ENCODE data around the gene AXDND1.

The AXDND1 gene

GRCh38 chr1:179365342-179366092, at the start of gene AXDND1:
Gene AXDND1, plus strand, starts transcription at chr1:179365971. Its CDS starts 539 bp downstream, at chr1:179366510.
- H3K27ac ChIP-seq (ENCODE audit: low read depth, low read length) = peak within 1 kb of the TSS; percentile 98
- peak within 1 kb of the TSS; percentile 87 to 96 (median 91) for H3K9ac ChIP-seq (ENCODE audit: low read length in 5 of 5)
- no peaks in the 10 kb centered on the region for H3K9me3 ChIP-seq (ENCODE audit: control insufficient read depth in 5 of 5, low read length in 5 of 5)
- H3K4me3 ChIP-seq (ENCODE audit: low read depth in 1 of 5, low read length in 5 of 5) = peak within 1 kb of the TSS; percentile 72 to 95 (median 80)
- no peaks in the 10 kb centered on the region for H3K27me3 ChIP-seq (ENCODE audit: control insufficient read depth in 5 of 5, insufficient read depth in 4 of 5, low read length in 5 of 5)
- H3K4me1 ChIP-seq (ENCODE audit: control insufficient read depth in 5 of 5, insufficient read depth in 5 of 5, low read length in 5 of 5) = peaks cover 0 to 11% (median 6%) of the 10 kb centered on the region in 5 donors
- no peaks in the 10 kb centered on the region for H3K36me3 ChIP-seq (ENCODE audit: control insufficient read depth in 5 of 5, insufficient read depth in 5 of 5, low read length in 5 of 5)

GRCh38 chr1:179318491-179318890, 47.3 kb upstream of the AXDND1 start:
- no peak overlapping the region for H3K9ac ChIP-seq (ENCODE audit: low read length in 5 of 5)
- H3K4me3 ChIP-seq (ENCODE audit: low read depth in 1 of 5, low read length in 5 of 5) = no peak overlapping the region
- H3K27me3 ChIP-seq (ENCODE audit: control insufficient read depth in 5 of 5, insufficient read depth in 4 of 5, low read length in 5 of 5) = no peaks in the 10 kb centered on the region
- peaks cover 0 to 2% (median under 1%) of the 10 kb centered on the region in 5 donors for H3K36me3 ChIP-seq (ENCODE audit: control insufficient read depth in 5 of 5, insufficient read depth in 5 of 5, low read length in 5 of 5)
- H3K9me3 ChIP-seq (ENCODE audit: control insufficient read depth in 5 of 5, low read length in 5 of 5) = no peaks in the 10 kb centered on the region
- no peak overlapping the region for H3K27ac ChIP-seq (ENCODE audit: low read depth, low read length)
- no peaks in the 10 kb centered on the region for H3K4me1 ChIP-seq (ENCODE audit: control insufficient read depth in 5 of 5, insufficient read depth in 5 of 5, low read length in 5 of 5)

GRCh38 chr1:179321533-179322216, 44.1 kb upstream of the AXDND1 start:
- H3K9ac ChIP-seq (ENCODE audit: low read length in 5 of 5) = no peak overlapping the region
- no peaks in the 10 kb centered on the region for H3K9me3 ChIP-seq (ENCODE audit: control insufficient read depth in 5 of 5, low read length in 5 of 5)
- H3K27me3 ChIP-seq (ENCODE audit: control insufficient read depth in 5 of 5, insufficient read depth in 4 of 5, low read length in 5 of 5) = no peaks in the 10 kb centered on the region
- H3K36me3 ChIP-seq (ENCODE audit: control insufficient read depth in 5 of 5, insufficient read depth in 5 of 5, low read length in 5 of 5) = peaks cover 0 to 4% (median 2%) of the 10 kb centered on the region in 5 donors
- H3K4me3 ChIP-seq (ENCODE audit: low read depth in 1 of 5, low read length in 5 of 5) = no peak overlapping the region
- no peak overlapping the region for H3K27ac ChIP-seq (ENCODE audit: low read depth, low read length)
- no peaks in the 10 kb centered on the region for H3K4me1 ChIP-seq (ENCODE audit: control insufficient read depth in 5 of 5, insufficient read depth in 5 of 5, low read length in 5 of 5)

GRCh38 chr1:179322557-179322956, 43.2 kb upstream of the AXDND1 start:
- Histone ChIP-seq H3K36me3 (ENCODE audit: control insufficient read depth in 5 of 5, insufficient read depth in 5 of 5, low read length in 5 of 5) (peaks cover 0 to 5% (median 2%) of the 10 kb centered on the region in 5 donors), H3K4me1 (ENCODE audit: control insufficient read depth in 5 of 5, insufficient read depth in 5 of 5, low read length in 5 of 5) (peaks cover 0 to 1% (median 0%) of the 10 kb centered on the region in 5 donors), H3K9me3 (ENCODE audit: control insufficient read depth in 5 of 5, low read length in 5 of 5) (no peaks in the 10 kb centered on the region), H3K9ac (ENCODE audit: low read length in 5 of 5) (no peak overlapping the region), H3K27ac (ENCODE audit: low read depth, low read length) (no peak overlapping the region), H3K4me3 (ENCODE audit: low read depth in 1 of 5, low read length in 5 of 5) (no peak overlapping the region), H3K27me3 (ENCODE audit: control insufficient read depth in 5 of 5, insufficient read depth in 4 of 5, low read length in 5 of 5) (no peaks in the 10 kb centered on the region)

GRCh38 chr1:179323436-179323835, 42.3 kb upstream of the AXDND1 start:
- no peaks in the 10 kb centered on the region for H3K27me3 ChIP-seq (ENCODE audit: control insufficient read depth in 5 of 5, insufficient read depth in 4 of 5, low read length in 5 of 5)
- peaks cover 0 to 7% (median 2%) of the 10 kb centered on the region in 5 donors for H3K4me1 ChIP-seq (ENCODE audit: control insufficient read depth in 5 of 5, insufficient read depth in 5 of 5, low read length in 5 of 5)
- H3K36me3 ChIP-seq (ENCODE audit: control insufficient read depth in 5 of 5, insufficient read depth in 5 of 5, low read length in 5 of 5) = peaks cover 0 to 5% (median 2%) of the 10 kb centered on the region in 5 donors
- H3K9me3 ChIP-seq (ENCODE audit: control insufficient read depth in 5 of 5, low read length in 5 of 5) = no peaks in the 10 kb centered on the region
- H3K9ac ChIP-seq (ENCODE audit: low read length in 5 of 5) = no peak overlapping the region
- no peak overlapping the region for H3K27ac ChIP-seq (ENCODE audit: low read depth, low read length)
- no peak overlapping the region for H3K4me3 ChIP-seq (ENCODE audit: low read depth in 1 of 5, low read length in 5 of 5)

GRCh38 chr1:179325836-179326235, 39.9 kb upstream of the AXDND1 start:
- peaks cover 0 to 5% (median 4%) of the 10 kb centered on the region in 5 donors for H3K9me3 ChIP-seq (ENCODE audit: control insufficient read depth in 5 of 5, low read length in 5 of 5)
- no peak overlapping the region for H3K27ac ChIP-seq (ENCODE audit: low read depth, low read length)
- no peak overlapping the region for H3K9ac ChIP-seq (ENCODE audit: low read length in 5 of 5)
- no peaks in the 10 kb centered on the region for H3K27me3 ChIP-seq (ENCODE audit: control insufficient read depth in 5 of 5, insufficient read depth in 4 of 5, low read length in 5 of 5)
- peaks cover 0 to 5% (median 2%) of the 10 kb centered on the region in 5 donors for H3K36me3 ChIP-seq (ENCODE audit: control insufficient read depth in 5 of 5, insufficient read depth in 5 of 5, low read length in 5 of 5)
- peaks cover 0 to 7% (median 2%) of the 10 kb centered on the region in 5 donors for H3K4me1 ChIP-seq (ENCODE audit: control insufficient read depth in 5 of 5, insufficient read depth in 5 of 5, low read length in 5 of 5)
- no peak overlapping the region for H3K4me3 ChIP-seq (ENCODE audit: low read depth in 1 of 5, low read length in 5 of 5)

- peaks cover 0 to 5% (median 2%) of the 10 kb centered on the region in 5 donors for H3K36me3 ChIP-seq (ENCODE audit: control insufficient read depth in 5 of 5, insufficient read depth in 5 of 5, low read length in 5 of 5)
- H3K4me3 ChIP-seq (ENCODE audit: low read depth in 1 of 5, low read length in 5 of 5) = no peak overlapping the region
- H3K4me1 ChIP-seq (ENCODE audit: control insufficient read depth in 5 of 5, insufficient read depth in 5 of 5, low read length in 5 of 5) = peaks cover 0 to 7% (median 2%) of the 10 kb centered on the region in 5 donors
- H3K27ac ChIP-seq (ENCODE audit: low read depth, low read length) = no peak overlapping the region
- H3K27me3 ChIP-seq (ENCODE audit: control insufficient read depth in 5 of 5, insufficient read depth in 4 of 5, low read length in 5 of 5) = no peaks in the 10 kb centered on the region
- H3K9me3 ChIP-seq (ENCODE audit: control insufficient read depth in 5 of 5, low read length in 5 of 5) = peaks cover 0 to 5% (median 4%) of the 10 kb centered on the region in 5 donors
- H3K9ac ChIP-seq (ENCODE audit: low read length in 5 of 5) = no peak overlapping the region
These were observed 39.0 kb upstream of the AXDND1 start for GRCh38 chr1:179326746-179327145.

- H3K36me3 ChIP-seq (ENCODE audit: control insufficient read depth in 5 of 5, insufficient read depth in 5 of 5, low read length in 5 of 5) = peaks cover 0 to 5% (median 2%) of the 10 kb centered on the region in 5 donors
- H3K4me1 ChIP-seq (ENCODE audit: control insufficient read depth in 5 of 5, insufficient read depth in 5 of 5, low read length in 5 of 5) = peaks cover 0 to 7% (median 2%) of the 10 kb centered on the region in 5 donors
- H3K9ac ChIP-seq (ENCODE audit: low read length in 5 of 5) = no peak overlapping the region
- no peaks in the 10 kb centered on the region for H3K27me3 ChIP-seq (ENCODE audit: control insufficient read depth in 5 of 5, insufficient read depth in 4 of 5, low read length in 5 of 5)
- peaks cover 0 to 5% (median 4%) of the 10 kb centered on the region in 5 donors for H3K9me3 ChIP-seq (ENCODE audit: control insufficient read depth in 5 of 5, low read length in 5 of 5)
- H3K27ac ChIP-seq (ENCODE audit: low read depth, low read length) = no peak overlapping the region
- no peak overlapping the region for H3K4me3 ChIP-seq (ENCODE audit: low read depth in 1 of 5, low read length in 5 of 5)
These were observed 38.6 kb upstream of the AXDND1 start for GRCh38 chr1:179327196-179327595.

GRCh38 chr1:179327679-179328078, 38.1 kb upstream of the AXDND1 start:
- peaks cover 0 to 7% (median 2%) of the 10 kb centered on the region in 5 donors for H3K4me1 ChIP-seq (ENCODE audit: control insufficient read depth in 5 of 5, insufficient read depth in 5 of 5, low read length in 5 of 5)
- no peak overlapping the region for H3K9ac ChIP-seq (ENCODE audit: low read length in 5 of 5)
- H3K9me3 ChIP-seq (ENCODE audit: control insufficient read depth in 5 of 5, low read length in 5 of 5) = peaks cover 0 to 5% (median 4%) of the 10 kb centered on the region in 5 donors
- H3K36me3 ChIP-seq (ENCODE audit: control insufficient read depth in 5 of 5, insufficient read depth in 5 of 5, low read length in 5 of 5) = peaks cover 0 to 5% (median 2%) of the 10 kb centered on the region in 5 donors
- H3K4me3 ChIP-seq (ENCODE audit: low read depth in 1 of 5, low read length in 5 of 5) = no peak overlapping the region
- no peak overlapping the region for H3K27ac ChIP-seq (ENCODE audit: low read depth, low read length)
- no peaks in the 10 kb centered on the region for H3K27me3 ChIP-seq (ENCODE audit: control insufficient read depth in 5 of 5, insufficient read depth in 4 of 5, low read length in 5 of 5)

GRCh38 chr1:179329862-179330261, 35.9 kb upstream of the AXDND1 start:
- H3K4me3 ChIP-seq (ENCODE audit: low read depth in 1 of 5, low read length in 5 of 5) = no peak overlapping the region
- peaks cover 0 to 2% (median 0%) of the 10 kb centered on the region in 5 donors for H3K36me3 ChIP-seq (ENCODE audit: control insufficient read depth in 5 of 5, insufficient read depth in 5 of 5, low read length in 5 of 5)
- no peak overlapping the region for H3K9ac ChIP-seq (ENCODE audit: low read length in 5 of 5)
- peaks cover 0 to 5% (median 4%) of the 10 kb centered on the region in 5 donors for H3K9me3 ChIP-seq (ENCODE audit: control insufficient read depth in 5 of 5, low read length in 5 of 5)
- H3K4me1 ChIP-seq (ENCODE audit: control insufficient read depth in 5 of 5, insufficient read depth in 5 of 5, low read length in 5 of 5) = peaks cover 0 to 7% (median 2%) of the 10 kb centered on the region in 5 donors
- H3K27me3 ChIP-seq (ENCODE audit: control insufficient read depth in 5 of 5, insufficient read depth in 4 of 5, low read length in 5 of 5) = no peaks in the 10 kb centered on the region
- H3K27ac ChIP-seq (ENCODE audit: low read depth, low read length) = no peak overlapping the region
